Activated T-cell treated with anti-CD3 and anti-CD28 coated beads, Interleukin-2, amount 50 U/mL, for 48 hours (primary cell): ENCODE results near the gene KDM4E.
"Not testable (repeated sequence)": the region's sequence is repeated elsewhere in the genome, so short reads cannot be mapped to it uniquely, and the experiment has no call there.

Source experiments
- DNase-seq, 2 experiments: peaks; one replicate each; pipeline ENCODE4 v3.0.0-alpha.2; 2020

The KDM4E gene

GRCh38 chr11:95024958-95025357 is at the start of gene KDM4E:
KDM4E (plus strand) TSS chr11:95025258; CDS start chr11:95025558, 300 bp downstream.
- DNase-seq, result no peak

GRCh38 chr11:94975599-94975998 is 49.5 kb upstream of the KDM4E start:
- DNase-seq, result no peak

GRCh38 chr11:94987378-94987777 is 37.7 kb upstream of the KDM4E start:
- no peak for DNase-seq

GRCh38 chr11:94988748-94989147 is 36.3 kb upstream of the KDM4E start:
- DNase-seq, result no peak

- DNase-seq, result no peak
Observed at GRCh38 chr11:94993400-94993943, 31.6 kb upstream of the KDM4E start.

GRCh38 chr11:94997437-94997836 is 27.6 kb upstream of the KDM4E start:
- DNase-seq, result no peak

- no peak for DNase-seq
Observed at GRCh38 chr11:94998285-94998684, 26.8 kb upstream of the KDM4E start.

- no peak for DNase-seq
Observed at GRCh38 chr11:95003716-95004115, 21.3 kb upstream of the KDM4E start.

GRCh38 chr11:95005642-95006041 is 19.4 kb upstream of the KDM4E start:
- no peak for DNase-seq

- no peak for DNase-seq
Observed at GRCh38 chr11:95011376-95011775, 13.7 kb upstream of the KDM4E start.

- DNase-seq, result no peak
Observed at GRCh38 chr11:95014184-95014821, 10.8 kb upstream of the KDM4E start.

- no peak for DNase-seq
Observed at GRCh38 chr11:95016139-95016538, 8.9 kb upstream of the KDM4E start.

- not testable (repeated sequence) for DNase-seq
Observed at GRCh38 chr11:95021468-95021867, 3.6 kb upstream of the KDM4E start.

- DNase-seq, result not testable (repeated sequence)
Observed at GRCh38 chr11:95025594-95025993, 536 bp downstream of the KDM4E start.

GRCh38 chr11:95028357-95028756 is 3.3 kb downstream of the KDM4E start:
- no peak for DNase-seq

GRCh38 chr11:95033051-95033450 is 8.0 kb downstream of the KDM4E start:
- no peak for DNase-seq

GRCh38 chr11:95035316-95035715 is 10.3 kb downstream of the KDM4E start:
- DNase-seq, result no peak

GRCh38 chr11:95037356-95038035 is 12.4 kb downstream of the KDM4E start:
- peak in 1 of 2 experiments; percentile 34 for DNase-seq

GRCh38 chr11:95042239-95042638 is 17.2 kb downstream of the KDM4E start:
- no peak for DNase-seq

GRCh38 chr11:95042906-95043305 is 17.8 kb downstream of the KDM4E start:
- no peak for DNase-seq

GRCh38 chr11:95044010-95044409 is 19.0 kb downstream of the KDM4E start:
- no peak for DNase-seq

- DNase-seq, result no peak
Observed at GRCh38 chr11:95045812-95046211, 20.8 kb downstream of the KDM4E start.

- not testable (repeated sequence) for DNase-seq
Observed at GRCh38 chr11:95049122-95049521, 24.1 kb downstream of the KDM4E start, which contains the start of gene KDM4F. KDM4F (plus strand) TSS chr11:95049422.

- DNase-seq, result no peak
Observed at GRCh38 chr11:95050595-95051202, 25.6 kb downstream of the KDM4E start.
